ENCODE results near the gene TRIM25. TPM values are rescaled to one million over a fixed set of nuclear protein-coding genes. Genes with fewer than 3 reads are reported as not detected.

Gene TRIM25
- polyA plus RNA-seq, 1 of the 3 experiments (the other 2 are of a cell fraction): 17.1 TPM

DNA sequence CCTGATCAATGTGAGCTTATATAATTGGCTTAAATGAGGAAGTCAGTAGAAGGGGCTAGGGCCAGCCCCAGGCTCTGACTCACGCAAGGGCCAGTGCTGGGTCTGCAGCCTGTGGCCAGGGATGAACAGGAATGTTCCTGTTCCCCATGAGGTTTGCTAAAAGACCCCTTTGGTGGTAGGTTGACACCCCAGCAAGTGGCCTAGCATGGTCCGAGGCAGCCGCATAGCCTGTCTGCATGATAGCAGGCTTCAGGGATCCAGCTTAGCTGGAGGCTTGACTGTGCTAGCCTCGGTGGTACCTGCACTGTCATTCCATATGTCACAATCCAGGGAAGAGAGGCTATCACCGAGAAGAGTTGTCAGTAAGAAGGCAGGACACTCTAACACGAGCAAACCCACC lies 23.5 kb downstream of the TRIM25 start (continued):
- TF ChIP-seq, protein P1, sequence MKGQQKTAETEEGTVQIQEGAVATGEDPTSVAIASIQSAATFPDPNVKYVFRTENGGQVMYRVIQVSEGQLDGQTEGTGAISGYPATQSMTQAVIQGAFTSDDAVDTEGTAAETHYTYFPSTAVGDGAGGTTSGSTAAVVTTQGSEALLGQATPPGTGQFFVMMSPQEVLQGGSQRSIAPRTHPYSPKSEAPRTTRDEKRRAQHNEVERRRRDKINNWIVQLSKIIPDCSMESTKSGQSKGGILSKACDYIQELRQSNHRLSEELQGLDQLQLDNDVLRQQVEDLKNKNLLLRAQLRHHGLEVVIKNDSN (IDR thresholded peaks at IDR 0.05; ENCODE audit: borderline replicate concordance, low read depth): no peak

DNA sequence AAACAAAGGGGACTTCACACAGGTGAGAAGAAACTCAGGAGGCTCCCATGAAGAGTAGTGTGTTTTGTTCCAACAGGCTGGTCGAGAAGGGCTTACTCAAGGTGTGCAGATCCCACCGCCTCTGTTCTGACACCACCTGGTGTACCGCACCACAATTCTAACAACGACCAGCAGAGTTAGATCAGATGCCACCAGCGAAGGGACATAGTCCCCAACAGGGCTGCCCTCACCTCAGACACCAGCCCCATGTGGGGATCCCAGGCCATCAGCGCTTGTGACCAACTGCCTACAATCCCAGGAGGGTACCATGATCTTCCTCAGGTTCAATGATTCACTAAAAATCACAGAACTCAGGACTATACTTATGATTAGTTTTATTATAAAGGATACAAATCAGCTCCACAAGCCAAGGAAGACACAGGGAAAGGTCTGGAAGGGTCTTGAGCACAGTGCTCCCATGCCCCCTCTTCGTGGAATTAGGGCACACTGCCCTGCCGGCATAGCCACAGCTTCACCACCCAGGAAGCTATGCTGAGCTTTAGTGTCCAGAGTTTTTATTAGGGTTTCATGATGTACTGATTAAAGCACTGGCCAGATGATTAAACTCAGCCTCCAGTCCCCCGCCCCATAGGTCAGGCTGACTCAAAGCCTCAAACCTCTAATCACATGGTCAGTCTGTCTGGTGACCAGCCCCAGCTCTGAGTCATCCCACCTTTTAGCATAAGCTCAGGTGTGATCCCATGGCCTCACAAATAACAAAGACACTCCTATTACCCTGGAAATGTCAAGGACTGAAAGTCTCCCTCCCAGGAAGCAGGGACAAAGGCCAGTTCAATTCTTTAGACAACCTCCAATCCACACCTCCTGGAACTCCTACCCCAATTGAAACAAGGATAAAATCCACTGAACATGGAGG lies 26.0 kb downstream of the TRIM25 start:
- Histone ChIP-seq H3K27me3 (ENCODE audit: insufficient read depth) (no peaks in the 10 kb centered on the region), H4K20me1 (ENCODE audit: insufficient read depth) (no peaks in the 10 kb centered on the region), H3K36me3 (replicated peaks in 1 of 2; ENCODE audit: control insufficient read depth in 1 of 2, insufficient read depth in 2 of 2, low read length in 1 of 2) (peaks cover 32 to 40% of the 10 kb centered on the region in 2 experiments), H3K79me2 (ENCODE audit: insufficient read depth) (no peaks in the 10 kb centered on the region), H3K9me3 (no peaks in the 10 kb centered on the region; the same call in 1 of the 2 replicates), H3K9ac (no peak overlapping the region), H2AFZ (ENCODE audit: low read depth) (no peak overlapping the region), H3F3A (replicated peaks; ENCODE audit: insufficient read depth) (no peaks in the 10 kb centered on the region), H3K27ac (ENCODE audit: low read depth in 2 of 2, low read length in 1 of 2) (no peak overlapping the region), H3K4me1 (ENCODE audit: control insufficient read depth in 1 of 2, insufficient read depth in 2 of 2, low read depth in 1 of 2, low read length in 1 of 2) (no peaks in the 10 kb centered on the region), H3K9me2 (no peaks in the 10 kb centered on the region), H3K4me2 (no peak overlapping the region), H3K4me3 (ENCODE audit: low read depth in 2 of 2, low read length in 1 of 2) (no peak overlapping the region)
- DNase-seq: no peak
- ChIA-PET CTCF (interaction anchor here (1.0 to 1.5 kb wide), 5 partner anchors 11 to 108 kb away, joined by 3 to 4 read pairs (median 3); no protein-coding TSS in a partner anchor), POLR2A (no interaction called here)
- WGBS (ENCODE audit: low lambda C conversion rate): 94% methylated on average over 9 of the region's 9 CpGs
- TF ChIP-seq YY1 (IDR thresholded peaks at IDR 0.05; ENCODE audit: low read depth) (no peak), TCF12 (IDR thresholded peaks at IDR 0.05) (no peak), EP300 (IDR thresholded peaks at IDR 0.05; ENCODE audit: borderline replicate concordance in 1 of 2, low read depth in 1 of 2, low read length in 1 of 2) (no peak), JUND (IDR thresholded peaks at IDR 0.05) (no peak), ELF1 (IDR thresholded peaks at IDR 0.05) (no peak), EZH2phosphoT487 (IDR thresholded peaks at IDR 0.05; ENCODE audit: borderline replicate concordance, low read depth) (no peak), GATA2 (CRISPR knock-in tag; IDR thresholded peaks at IDR 0.05) (no peak), POLR2AphosphoS5 (IDR thresholded peaks at IDR 0.05; ENCODE audit: low read depth, low read length) (no peak), FOXM1 (IDR thresholded peaks at IDR 0.05; ENCODE audit: low read depth) (no peak), SMC3 (IDR thresholded peaks at IDR 0.05; ENCODE audit: low read depth, low read length) (no peak), FOXJ3 (CRISPR knock-in tag; IDR thresholded peaks at IDR 0.05) (no peak), RAD21 (IDR thresholded peaks at IDR 0.05; ENCODE audit: low read length) (no peak), MXI1 (IDR thresholded peaks at IDR 0.05; ENCODE audit: low read depth, low read length) (no peak), MEF2A (IDR thresholded peaks at IDR 0.05; ENCODE audit: borderline replicate concordance, low read depth) (no peak)
- TF ChIP-seq, protein P2, sequence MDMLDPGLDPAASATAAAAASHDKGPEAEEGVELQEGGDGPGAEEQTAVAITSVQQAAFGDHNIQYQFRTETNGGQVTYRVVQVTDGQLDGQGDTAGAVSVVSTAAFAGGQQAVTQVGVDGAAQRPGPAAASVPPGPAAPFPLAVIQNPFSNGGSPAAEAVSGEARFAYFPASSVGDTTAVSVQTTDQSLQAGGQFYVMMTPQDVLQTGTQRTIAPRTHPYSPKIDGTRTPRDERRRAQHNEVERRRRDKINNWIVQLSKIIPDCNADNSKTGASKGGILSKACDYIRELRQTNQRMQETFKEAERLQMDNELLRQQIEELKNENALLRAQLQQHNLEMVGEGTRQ (IDR thresholded peaks at IDR 0.05; ENCODE audit: borderline replicate concordance, low read depth, low read length): no peak
